Fibroblast of peridontal ligament (primary cell): Measurements from ENCODE around the gene SYNE3.
A peak's percentile ranks its signal among the peaks of the same experiment; 100 is the strongest.

Experiments
- DNase-seq: peaks from one replicate; pipeline ENCODE4 v3.0.0-alpha.2; 2010; ENCODE audit errors: extremely low read depth

SYNE3 gene

GRCh38 chr14:95540236-95540855, 23.9 kb upstream of the SYNE3 start:
- DNase-seq, result no peak

GRCh38 chr14:95538801-95539509, 22.5 kb upstream of the SYNE3 start:
- DNase-seq, result no peak

- DNase-seq, result no peak
Measured at GRCh38 chr14:95537298-95538089, 21.0 kb upstream of the SYNE3 start.

GRCh38 chr14:95536671-95537070, 20.2 kb upstream of the SYNE3 start:
- no peak for DNase-seq

GRCh38 chr14:95536036-95536593, 19.7 kb upstream of the SYNE3 start:
- no peak for DNase-seq

GRCh38 chr14:95535226-95536021, 19.0 kb upstream of the SYNE3 start:
- DNase-seq, result no peak

- peak; percentile 100 for DNase-seq
Measured at GRCh38 chr14:95534299-95535225, 18.1 kb upstream of the SYNE3 start, which contains the start of gene GLRX5. TSS of gene GLRX5 (plus strand) at chr14:95535050. CDS start at chr14:95535090, 40 bp downstream.

GRCh38 chr14:95533822-95534221, 17.4 kb upstream of the SYNE3 start:
- DNase-seq, result no peak

- peak; percentile 69 for DNase-seq
Measured at GRCh38 chr14:95533391-95533821, 17.0 kb upstream of the SYNE3 start.

GRCh38 chr14:95531969-95532368, 15.5 kb upstream of the SYNE3 start:
- no peak for DNase-seq

- peak; percentile 91 for DNase-seq
Measured at GRCh38 chr14:95531473-95531872, 15.0 kb upstream of the SYNE3 start.

GRCh38 chr14:95530473-95531276, 14.2 kb upstream of the SYNE3 start:
- no peak for DNase-seq

GRCh38 chr14:95529216-95529615, 12.8 kb upstream of the SYNE3 start:
- DNase-seq, result no peak

- peak; percentile 95 for DNase-seq
Measured at GRCh38 chr14:95527387-95528002, 11.0 kb upstream of the SYNE3 start.

- DNase-seq, result peak; percentile 72
Measured at GRCh38 chr14:95526483-95527386, 10.3 kb upstream of the SYNE3 start.

GRCh38 chr14:95525999-95526398, 9.5 kb upstream of the SYNE3 start:
- DNase-seq, result no peak

- peak; percentile 50 for DNase-seq
Measured at GRCh38 chr14:95524706-95525512, 8.5 kb upstream of the SYNE3 start.
